HepG2 (cell line): Measurements from ENCODE around the gene HDAC4. TPM values are rescaled to one million over a fixed set of nuclear protein-coding genes. Genes with fewer than 3 reads are reported as not detected.

Source experiments
- AHR ChIP-seq: IDR thresholded peaks from 2 replicates; pipeline ENCODE4 v1.6.1; 2018; ENCODE audit warnings: missing genetic modification reagents, missing compliant biosample characterization
- ELF1 ChIP-seq: sonication (generic); formaldehyde crosslinking; IDR thresholded peaks from 2 replicates; pipeline ENCODE4 v1.4.0; 2020; ENCODE audit warnings: missing genetic modification reagents
- HNRNPK ChIP-seq: fragments of 200-400 bp; formaldehyde crosslinking; IDR thresholded peaks from 2 replicates; pipeline ENCODE4 v1.6.1; 2018; ENCODE audit warnings: low read length, low read depth, moderate library complexity, mild to moderate bottlenecking; ENCODE audit not compliant: poor library complexity, severe bottlenecking
- KLF15 ChIP-seq: sonication (generic); formaldehyde crosslinking; IDR thresholded peaks from 2 replicates; pipeline ENCODE4 v1.8.1; 2023; ENCODE audit warnings: borderline replicate concordance, mild to moderate bottlenecking, inconsistent platforms, missing genetic modification reagents, mixed read lengths
- SSRP1 ChIP-seq: IDR thresholded peaks from 2 replicates; pipeline ENCODE4 v1.6.1; 2016; ENCODE audit warnings: control low read depth
- TBX3 ChIP-seq: fragments of 450-650 bp; IDR thresholded peaks from 2 replicates; pipeline ENCODE4 v1.6.1; 2017; ENCODE audit warnings: antibody characterized with exemption, mild to moderate bottlenecking, inconsistent platforms, borderline replicate concordance
- ZFY ChIP-seq: sonication (generic); formaldehyde crosslinking; IDR thresholded peaks from 2 replicates; pipeline ENCODE4 v1.4.0; 2020; ENCODE audit warnings: missing genetic modification reagents
- ZNF496 ChIP-seq: sonication (generic); formaldehyde crosslinking; IDR thresholded peaks from 2 replicates; pipeline ENCODE4 v1.8.1; 2023; ENCODE audit warnings: mild to moderate bottlenecking, moderate library complexity, missing genetic modification reagents; ENCODE audit not compliant: insufficient replicate concordance
- ZNF615 ChIP-seq: sonication (generic); formaldehyde crosslinking; IDR thresholded peaks from 2 replicates; pipeline ENCODE4 v1.5.0; 2020; ENCODE audit warnings: mild to moderate bottlenecking, missing genetic modification reagents, borderline replicate concordance
- ZNF878 ChIP-seq: sonication (generic); formaldehyde crosslinking; IDR thresholded peaks from 2 replicates; pipeline ENCODE4 v1.8.1; 2023; ENCODE audit warnings: mild to moderate bottlenecking, missing genetic modification reagents, moderate library complexity
- ZSCAN31 ChIP-seq: sonication (generic); formaldehyde crosslinking; IDR thresholded peaks from 2 replicates; pipeline ENCODE4 v1.5.0; 2020; ENCODE audit warnings: low read depth, mild to moderate bottlenecking, missing genetic modification reagents
- polyA plus RNA-seq, 8 experiments: library from polyadenylated mRNA; depleted of rRNA in 3 of 8; stranded (reverse) in 7 of 8; unstranded in 1 of 8; fragments of >200 nt; fragmentation: Illumina TruSeq in 4 of 8; extraction: Trizol in 4 of 8; gene quantifications; 2 replicates each; pipeline versions ENCODE4 v1.2.1 to v1.2.3, GENCODE V29; 2011 to 2016; ENCODE audit warnings: low read depth in 4 of 8, missing spikeins in 1 of 8, mixed read lengths in 1 of 8; ENCODE audit not compliant: insufficient read depth in 1 of 8
- total RNA-seq, 5 experiments: library from RNA; depleted of rRNA; stranded (reverse); fragments of >200 nt; fragmentation: Illumina TruSeq; extraction: Trizol; gene quantifications; 2 replicates each; pipeline ENCODE4 v1.2.3, GENCODE V29; 2016; ENCODE audit warnings: low read depth in 1 of 5
- TF ChIP-seq, protein P1 (sequence below): sonication (generic); formaldehyde crosslinking; IDR thresholded peaks from 2 replicates; pipeline ENCODE4 v1.9.0; 2021; ENCODE audit warnings: mild to moderate bottlenecking, missing genetic modification reagents
- TF ChIP-seq, protein P2 (sequence below): sonication (generic); formaldehyde crosslinking; IDR thresholded peaks from 2 replicates; pipeline ENCODE4 v1.5.0; 2020; ENCODE audit warnings: mild to moderate bottlenecking, missing genetic modification reagents
- TF ChIP-seq, protein P3 (sequence below): sonication (generic); formaldehyde crosslinking; IDR thresholded peaks from 2 replicates; pipeline ENCODE4 v1.8.0; 2022; ENCODE audit warnings: missing genetic modification reagents, low read depth, mild to moderate bottlenecking, borderline replicate concordance
- TF ChIP-seq, protein P4 (sequence below): sonication (generic); formaldehyde crosslinking; IDR thresholded peaks from 2 replicates; pipeline ENCODE4 v1.4.0; 2020; ENCODE audit warnings: missing genetic modification reagents
- TF ChIP-seq, protein P5 (sequence below): sonication (generic); formaldehyde crosslinking; conservative IDR thresholded peaks from 2 replicates; pipeline ENCODE4 v1.8.0; 2022; ENCODE audit warnings: missing genetic modification reagents

HDAC4 gene
- total and polyA plus RNA-seq, 2 of the 13 experiments (the other 11 are each of a cell fraction or from before 2014, with no cell fraction given), result 10.1 to 11.5 TPM

DNA sequence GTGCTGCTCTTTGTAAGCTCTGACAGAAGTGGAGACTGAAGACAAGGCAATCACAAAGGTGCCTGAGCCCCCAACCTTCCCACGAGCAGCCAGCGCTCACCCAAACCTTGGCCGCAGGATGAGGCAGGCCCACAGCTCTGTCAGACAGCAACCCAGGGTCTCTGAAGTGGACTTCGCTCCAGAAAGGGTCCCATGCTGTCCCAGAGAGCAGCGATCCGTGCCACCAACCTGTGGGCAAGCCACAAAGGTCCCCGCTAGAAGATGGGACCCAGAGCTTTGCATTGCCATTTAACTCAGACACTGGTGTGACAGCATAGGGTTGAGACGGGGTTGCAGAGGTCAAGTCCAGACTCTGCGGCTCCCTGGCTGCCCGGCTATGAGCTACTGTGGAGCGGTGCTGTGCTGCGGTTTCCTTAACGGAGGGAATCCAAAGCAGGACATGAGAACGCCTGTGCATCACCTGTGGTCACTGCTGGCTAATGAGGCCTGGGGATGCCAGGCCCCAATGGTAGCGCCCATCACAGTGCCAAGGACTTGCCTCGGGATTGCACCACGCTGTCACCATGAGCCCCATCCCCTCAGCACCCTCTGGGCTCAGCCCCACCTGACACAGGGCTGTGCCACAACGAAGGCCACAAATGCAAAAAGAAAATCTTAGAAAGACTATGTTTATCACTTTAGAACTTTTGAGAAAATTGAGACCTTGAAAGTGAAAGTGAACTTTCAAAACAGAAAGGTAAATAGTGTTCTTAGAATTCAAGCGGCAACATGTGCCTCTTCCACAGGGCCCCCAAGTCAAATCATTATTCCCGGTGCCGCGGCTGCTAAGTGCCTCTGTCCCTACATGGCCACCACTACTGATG lies 103.4 kb downstream of the HDAC4 start (continued):
- TF ChIP-seq AHR (CRISPR knock-in tag) (no peak), TBX3 (no peak), ZNF878 (CRISPR knock-in tag) (no peak), ZFY (CRISPR knock-in tag) (no peak), KLF15 (CRISPR knock-in tag) (no peak), ZNF615 (CRISPR knock-in tag) (no peak), ELF1 (CRISPR knock-in tag) (no peak), HNRNPK (no peak), ZSCAN31 (CRISPR knock-in tag) (no peak), SSRP1 (CRISPR knock-in tag) (no peak), ZNF496 (CRISPR knock-in tag) (no peak)
- TF ChIP-seq, protein P1, sequence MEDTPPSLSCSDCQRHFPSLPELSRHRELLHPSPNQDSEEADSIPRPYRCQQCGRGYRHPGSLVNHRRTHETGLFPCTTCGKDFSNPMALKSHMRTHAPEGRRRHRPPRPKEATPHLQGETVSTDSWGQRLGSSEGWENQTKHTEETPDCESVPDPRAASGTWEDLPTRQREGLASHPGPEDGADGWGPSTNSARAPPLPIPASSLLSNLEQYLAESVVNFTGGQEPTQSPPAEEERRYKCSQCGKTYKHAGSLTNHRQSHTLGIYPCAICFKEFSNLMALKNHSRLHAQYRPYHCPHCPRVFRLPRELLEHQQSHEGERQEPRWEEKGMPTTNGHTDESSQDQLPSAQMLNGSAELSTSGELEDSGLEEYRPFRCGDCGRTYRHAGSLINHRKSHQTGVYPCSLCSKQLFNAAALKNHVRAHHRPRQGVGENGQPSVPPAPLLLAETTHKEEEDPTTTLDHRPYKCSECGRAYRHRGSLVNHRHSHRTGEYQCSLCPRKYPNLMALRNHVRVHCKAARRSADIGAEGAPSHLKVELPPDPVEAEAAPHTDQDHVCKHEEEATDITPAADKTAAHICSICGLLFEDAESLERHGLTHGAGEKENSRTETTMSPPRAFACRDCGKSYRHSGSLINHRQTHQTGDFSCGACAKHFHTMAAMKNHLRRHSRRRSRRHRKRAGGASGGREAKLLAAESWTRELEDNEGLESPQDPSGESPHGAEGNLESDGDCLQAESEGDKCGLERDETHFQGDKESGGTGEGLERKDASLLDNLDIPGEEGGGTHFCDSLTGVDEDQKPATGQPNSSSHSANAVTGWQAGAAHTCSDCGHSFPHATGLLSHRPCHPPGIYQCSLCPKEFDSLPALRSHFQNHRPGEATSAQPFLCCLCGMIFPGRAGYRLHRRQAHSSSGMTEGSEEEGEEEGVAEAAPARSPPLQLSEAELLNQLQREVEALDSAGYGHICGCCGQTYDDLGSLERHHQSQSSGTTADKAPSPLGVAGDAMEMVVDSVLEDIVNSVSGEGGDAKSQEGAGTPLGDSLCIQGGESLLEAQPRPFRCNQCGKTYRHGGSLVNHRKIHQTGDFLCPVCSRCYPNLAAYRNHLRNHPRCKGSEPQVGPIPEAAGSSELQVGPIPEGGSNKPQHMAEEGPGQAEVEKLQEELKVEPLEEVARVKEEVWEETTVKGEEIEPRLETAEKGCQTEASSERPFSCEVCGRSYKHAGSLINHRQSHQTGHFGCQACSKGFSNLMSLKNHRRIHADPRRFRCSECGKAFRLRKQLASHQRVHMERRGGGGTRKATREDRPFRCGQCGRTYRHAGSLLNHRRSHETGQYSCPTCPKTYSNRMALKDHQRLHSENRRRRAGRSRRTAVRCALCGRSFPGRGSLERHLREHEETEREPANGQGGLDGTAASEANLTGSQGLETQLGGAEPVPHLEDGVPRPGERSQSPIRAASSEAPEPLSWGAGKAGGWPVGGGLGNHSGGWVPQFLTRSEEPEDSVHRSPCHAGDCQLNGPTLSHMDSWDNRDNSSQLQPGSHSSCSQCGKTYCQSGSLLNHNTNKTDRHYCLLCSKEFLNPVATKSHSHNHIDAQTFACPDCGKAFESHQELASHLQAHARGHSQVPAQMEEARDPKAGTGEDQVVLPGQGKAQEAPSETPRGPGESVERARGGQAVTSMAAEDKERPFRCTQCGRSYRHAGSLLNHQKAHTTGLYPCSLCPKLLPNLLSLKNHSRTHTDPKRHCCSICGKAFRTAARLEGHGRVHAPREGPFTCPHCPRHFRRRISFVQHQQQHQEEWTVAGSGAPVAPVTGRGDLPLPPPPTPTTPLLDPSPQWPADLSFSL (CRISPR knock-in tag), result no peak
- TF ChIP-seq, protein P2, sequence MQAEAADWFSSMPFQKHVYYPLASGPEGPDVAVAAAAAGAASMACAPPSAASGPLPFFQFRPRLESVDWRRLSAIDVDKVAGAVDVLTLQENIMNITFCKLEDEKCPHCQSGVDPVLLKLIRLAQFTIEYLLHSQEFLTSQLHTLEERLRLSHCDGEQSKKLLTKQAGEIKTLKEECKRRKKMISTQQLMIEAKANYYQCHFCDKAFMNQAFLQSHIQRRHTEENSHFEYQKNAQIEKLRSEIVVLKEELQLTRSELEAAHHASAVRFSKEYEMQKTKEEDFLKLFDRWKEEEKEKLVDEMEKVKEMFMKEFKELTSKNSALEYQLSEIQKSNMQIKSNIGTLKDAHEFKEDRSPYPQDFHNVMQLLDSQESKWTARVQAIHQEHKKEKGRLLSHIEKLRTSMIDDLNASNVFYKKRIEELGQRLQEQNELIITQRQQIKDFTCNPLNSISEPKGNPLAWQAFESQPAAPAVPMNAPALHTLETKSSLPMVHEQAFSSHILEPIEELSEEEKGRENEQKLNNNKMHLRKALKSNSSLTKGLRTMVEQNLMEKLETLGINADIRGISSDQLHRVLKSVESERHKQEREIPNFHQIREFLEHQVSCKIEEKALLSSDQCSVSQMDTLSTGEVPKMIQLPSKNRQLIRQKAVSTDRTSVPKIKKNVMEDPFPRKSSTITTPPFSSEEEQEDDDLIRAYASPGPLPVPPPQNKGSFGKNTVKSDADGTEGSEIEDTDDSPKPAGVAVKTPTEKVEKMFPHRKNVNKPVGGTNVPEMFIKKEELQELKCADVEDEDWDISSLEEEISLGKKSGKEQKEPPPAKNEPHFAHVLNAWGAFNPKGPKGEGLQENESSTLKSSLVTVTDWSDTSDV (CRISPR knock-in tag), result no peak
- TF ChIP-seq, protein P3, sequence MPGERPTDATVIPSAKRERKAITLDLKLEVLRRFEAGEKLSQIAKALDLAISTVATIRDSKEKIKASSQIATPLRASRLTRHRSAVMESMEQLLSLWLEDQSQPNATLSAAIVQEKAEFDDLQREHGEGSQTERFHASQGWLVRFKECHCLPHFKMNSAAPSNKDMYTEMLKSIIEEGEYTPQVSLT (CRISPR knock-in tag), result no peak
- TF ChIP-seq, protein P4, sequence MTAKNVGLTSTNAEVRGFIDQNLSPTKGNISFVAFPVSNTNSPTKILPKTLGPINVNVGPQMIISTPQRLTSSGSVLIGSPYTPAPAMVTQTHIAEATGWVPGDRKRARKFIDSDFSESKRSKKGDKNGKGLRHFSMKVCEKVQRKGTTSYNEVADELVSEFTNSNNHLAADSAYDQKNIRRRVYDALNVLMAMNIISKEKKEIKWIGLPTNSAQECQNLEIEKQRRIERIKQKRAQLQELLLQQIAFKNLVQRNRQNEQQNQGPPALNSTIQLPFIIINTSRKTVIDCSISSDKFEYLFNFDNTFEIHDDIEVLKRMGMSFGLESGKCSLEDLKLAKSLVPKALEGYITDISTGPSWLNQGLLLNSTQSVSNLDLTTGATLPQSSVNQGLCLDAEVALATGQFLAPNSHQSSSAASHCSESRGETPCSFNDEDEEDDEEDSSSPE (CRISPR knock-in tag), result no peak
- TF ChIP-seq, protein P5, sequence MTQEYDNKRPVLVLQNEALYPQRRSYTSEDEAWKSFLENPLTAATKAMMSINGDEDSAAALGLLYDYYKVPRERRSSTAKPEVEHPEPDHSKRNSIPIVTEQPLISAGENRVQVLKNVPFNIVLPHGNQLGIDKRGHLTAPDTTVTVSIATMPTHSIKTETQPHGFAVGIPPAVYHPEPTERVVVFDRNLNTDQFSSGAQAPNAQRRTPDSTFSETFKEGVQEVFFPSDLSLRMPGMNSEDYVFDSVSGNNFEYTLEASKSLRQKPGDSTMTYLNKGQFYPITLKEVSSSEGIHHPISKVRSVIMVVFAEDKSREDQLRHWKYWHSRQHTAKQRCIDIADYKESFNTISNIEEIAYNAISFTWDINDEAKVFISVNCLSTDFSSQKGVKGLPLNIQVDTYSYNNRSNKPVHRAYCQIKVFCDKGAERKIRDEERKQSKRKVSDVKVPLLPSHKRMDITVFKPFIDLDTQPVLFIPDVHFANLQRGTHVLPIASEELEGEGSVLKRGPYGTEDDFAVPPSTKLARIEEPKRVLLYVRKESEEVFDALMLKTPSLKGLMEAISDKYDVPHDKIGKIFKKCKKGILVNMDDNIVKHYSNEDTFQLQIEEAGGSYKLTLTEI (CRISPR knock-in tag), result no peak
